ENCODE measurements around the gene VEGFB.

Gene VEGFB

GRCh38 chr11:64204464-64204989, 29.9 kb upstream of the VEGFB start:
- Histone ChIP-seq H3K4me1 (ENCODE audit: low read length) (peaks cover 47% of the 10 kb centered on the region), H3K4me2 (ENCODE audit: low read length) (no peak overlapping the region), H3K9ac (ENCODE audit: low read length) (no peak overlapping the region), H4K20me1 (ENCODE audit: insufficient read depth, low read length) (no peaks in the 10 kb centered on the region; the same call in 1 of the 2 replicates), H3K4me3 (ENCODE audit: low read length) (no peak overlapping the region), H3K79me2 (ENCODE audit: low read length) (peaks cover 36% of the 10 kb centered on the region), H3K27me3 (ENCODE audit: low read depth, low read length) (no peaks in the 10 kb centered on the region), H3K9me3 (ENCODE audit: insufficient read depth, low read length) (no peaks in the 10 kb centered on the region), H2AFZ (ENCODE audit: low read depth, low read length) (no peak overlapping the region), H3K27ac (ENCODE audit: low read length) (peak overlapping the region; percentile 88), H3K36me3 (replicated peaks; ENCODE audit: low read depth, low read length) (peaks cover 56% of the 10 kb centered on the region)
- peak; percentile 86 for TF ChIP-seq CTCF (IDR thresholded peaks at IDR 0.05; ENCODE audit: low read depth, low read length)
- no peak for TF ChIP-seq EZH2phosphoT487 (IDR thresholded peaks at IDR 0.05; ENCODE audit: low read depth)

GRCh38 chr11:64206457-64207255, 27.7 kb upstream of the VEGFB start, which contains the start of gene FERMT3:
Gene FERMT3, plus strand, starts transcription at chr11:64206721. Its CDS starts 644 bp downstream, at chr11:64207365.
- H3K36me3 ChIP-seq (replicated peaks; ENCODE audit: low read depth, low read length) = peaks cover 52% of the 10 kb centered on the region
- peak within 1 kb of the TSS; percentile 88 for H3K27ac ChIP-seq (ENCODE audit: low read length)
- peak within 1 kb of the TSS; percentile 82 for H3K4me3 ChIP-seq (ENCODE audit: low read length)
- no peaks in the 10 kb centered on the region for H3K27me3 ChIP-seq (ENCODE audit: low read depth, low read length)
- H3K79me2 ChIP-seq (ENCODE audit: low read length) = peaks cover 31% of the 10 kb centered on the region
- no peaks in the 10 kb centered on the region for H4K20me1 ChIP-seq (ENCODE audit: insufficient read depth, low read length)
- no peaks in the 10 kb centered on the region for H3K9me3 ChIP-seq (ENCODE audit: insufficient read depth, low read length)
- TF ChIP-seq CTCF (IDR thresholded peaks at IDR 0.05; ENCODE audit: low read depth, low read length) (no peak; the same call in 1 of the 2 replicates), EZH2phosphoT487 (IDR thresholded peaks at IDR 0.05; ENCODE audit: low read depth) (no peak)
- H3K4me1 ChIP-seq (ENCODE audit: low read length) = peaks cover 47% of the 10 kb centered on the region
- no peak within 1 kb of the TSS for H2AFZ ChIP-seq (ENCODE audit: low read depth, low read length)
- H3K4me2 ChIP-seq (ENCODE audit: low read length) = peak within 1 kb of the TSS; percentile 95
- H3K9ac ChIP-seq (ENCODE audit: low read length) = peak within 1 kb of the TSS; percentile 94

- Histone ChIP-seq H3K4me1 (ENCODE audit: low read length) (peaks cover 47% of the 10 kb centered on the region), H3K79me2 (ENCODE audit: low read length) (peaks cover 31% of the 10 kb centered on the region), H3K9me3 (ENCODE audit: insufficient read depth, low read length) (no peaks in the 10 kb centered on the region), H3K36me3 (replicated peaks; ENCODE audit: low read depth, low read length) (peaks cover 55% of the 10 kb centered on the region), H4K20me1 (ENCODE audit: insufficient read depth, low read length) (no peaks in the 10 kb centered on the region), H3K9ac (ENCODE audit: low read length) (peak overlapping the region; percentile 94), H3K27me3 (ENCODE audit: low read depth, low read length) (no peaks in the 10 kb centered on the region), H3K27ac (ENCODE audit: low read length) (peak overlapping the region; percentile 88), H3K4me2 (ENCODE audit: low read length) (peak overlapping the region; percentile 95), H2AFZ (ENCODE audit: low read depth, low read length) (no peak overlapping the region), H3K4me3 (ENCODE audit: low read length) (peak overlapping the region; percentile 82)
- TF ChIP-seq EZH2phosphoT487 (IDR thresholded peaks at IDR 0.05; ENCODE audit: low read depth) (no peak), CTCF (IDR thresholded peaks at IDR 0.05; ENCODE audit: low read depth, low read length) (no peak)
Observed at GRCh38 chr11:64207256-64208085, 26.9 kb upstream of the VEGFB start.
